GM18861 (cell line): Measurements from ENCODE around the gene ALS2CL.

ENCODE experiments used
- ATAC-seq: cut with Tn5 transposase; IDR thresholded peaks from one replicate; pipeline ENCODE4 v1.9.1; 2021; ENCODE audit not compliant: unreplicated experiment

ALS2CL gene

GRCh38 chr3:46665763-46666452 lies 27.6 kb downstream of the ALS2CL start:
- ATAC-seq = no peak

DNA sequence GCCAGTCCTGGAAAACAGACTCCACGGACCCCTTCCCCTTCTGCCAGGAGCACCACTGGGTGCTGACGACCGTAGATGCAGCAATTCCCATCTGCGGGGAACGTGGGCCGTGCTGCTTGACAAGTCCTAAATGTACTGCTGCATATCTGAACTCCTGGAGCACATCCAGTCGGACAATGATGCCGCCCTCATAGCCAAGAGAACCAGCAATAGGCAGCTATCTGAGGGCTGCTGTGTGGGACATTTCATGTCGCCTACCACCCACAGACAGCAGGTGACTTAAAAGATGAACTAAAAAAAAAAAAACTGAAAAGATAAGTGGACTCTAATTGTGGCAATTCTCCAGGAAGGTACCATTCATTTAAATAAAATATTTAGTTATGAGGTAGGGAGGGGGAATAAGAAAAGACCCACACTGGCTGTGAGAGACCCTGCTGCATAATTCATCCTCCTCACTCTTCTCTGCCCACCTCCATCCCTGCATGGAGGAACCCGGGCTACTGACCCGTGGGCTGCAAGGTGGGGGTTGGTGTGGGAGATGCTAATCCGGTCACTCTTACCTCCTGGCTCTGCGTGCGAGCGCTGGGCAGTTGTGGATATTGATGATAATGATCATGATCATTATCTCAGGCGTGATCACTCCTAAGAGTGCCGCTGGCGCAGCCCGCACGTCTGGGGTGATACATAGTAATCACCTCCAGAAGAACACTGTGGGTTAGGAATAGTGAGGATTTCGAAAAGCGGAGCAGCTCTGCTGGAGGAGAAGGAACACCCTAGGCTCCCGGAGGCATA lies 28.3 kb downstream of the ALS2CL start:
- no peak for ATAC-seq

DNA sequence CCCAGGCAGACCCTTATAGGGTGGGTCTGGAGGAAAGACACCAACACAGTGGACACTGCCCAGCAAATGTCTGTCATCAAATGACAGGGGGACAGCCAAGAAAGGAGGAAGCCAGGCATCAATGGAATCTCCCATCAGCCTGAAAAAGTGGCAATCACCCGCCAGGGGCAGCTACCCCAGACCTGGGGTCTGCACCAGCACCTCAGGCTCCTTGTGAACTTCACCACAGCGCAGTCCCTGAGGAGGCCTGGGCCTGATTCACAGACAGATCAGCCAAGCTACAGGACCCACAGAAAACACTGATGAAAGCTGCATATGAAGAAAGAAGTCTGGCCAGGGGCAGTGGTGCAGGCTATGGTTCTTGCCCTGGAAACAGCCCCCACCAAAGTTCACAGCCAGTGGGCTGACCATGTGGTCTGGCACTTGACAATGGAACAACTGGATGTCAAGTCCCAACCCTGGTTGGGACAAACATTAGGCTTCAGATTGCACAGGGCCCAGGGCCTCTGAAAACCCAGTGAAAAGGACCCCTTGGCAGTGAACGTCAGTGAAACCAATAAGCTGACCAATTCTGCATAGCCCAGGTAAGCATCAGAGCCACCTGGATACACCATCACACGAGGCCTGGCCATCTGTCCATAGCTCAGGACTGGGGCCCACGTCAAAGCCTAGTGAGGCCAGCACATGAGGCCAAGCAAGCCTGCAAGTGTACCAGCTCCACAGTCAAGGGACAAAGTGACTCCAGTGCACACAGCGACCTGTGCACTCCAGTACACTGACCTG lies 29.1 kb downstream of the ALS2CL start:
- no peak for ATAC-seq

GRCh38 chr3:46663591-46664135 lies 29.8 kb downstream of the ALS2CL start:
- no peak for ATAC-seq

- no peak for ATAC-seq
Measured at GRCh38 chr3:46662771-46663551, 30.5 kb downstream of the ALS2CL start.

GRCh38 chr3:46661776-46662766 lies 31.4 kb downstream of the ALS2CL start:
- ATAC-seq = no peak

DNA sequence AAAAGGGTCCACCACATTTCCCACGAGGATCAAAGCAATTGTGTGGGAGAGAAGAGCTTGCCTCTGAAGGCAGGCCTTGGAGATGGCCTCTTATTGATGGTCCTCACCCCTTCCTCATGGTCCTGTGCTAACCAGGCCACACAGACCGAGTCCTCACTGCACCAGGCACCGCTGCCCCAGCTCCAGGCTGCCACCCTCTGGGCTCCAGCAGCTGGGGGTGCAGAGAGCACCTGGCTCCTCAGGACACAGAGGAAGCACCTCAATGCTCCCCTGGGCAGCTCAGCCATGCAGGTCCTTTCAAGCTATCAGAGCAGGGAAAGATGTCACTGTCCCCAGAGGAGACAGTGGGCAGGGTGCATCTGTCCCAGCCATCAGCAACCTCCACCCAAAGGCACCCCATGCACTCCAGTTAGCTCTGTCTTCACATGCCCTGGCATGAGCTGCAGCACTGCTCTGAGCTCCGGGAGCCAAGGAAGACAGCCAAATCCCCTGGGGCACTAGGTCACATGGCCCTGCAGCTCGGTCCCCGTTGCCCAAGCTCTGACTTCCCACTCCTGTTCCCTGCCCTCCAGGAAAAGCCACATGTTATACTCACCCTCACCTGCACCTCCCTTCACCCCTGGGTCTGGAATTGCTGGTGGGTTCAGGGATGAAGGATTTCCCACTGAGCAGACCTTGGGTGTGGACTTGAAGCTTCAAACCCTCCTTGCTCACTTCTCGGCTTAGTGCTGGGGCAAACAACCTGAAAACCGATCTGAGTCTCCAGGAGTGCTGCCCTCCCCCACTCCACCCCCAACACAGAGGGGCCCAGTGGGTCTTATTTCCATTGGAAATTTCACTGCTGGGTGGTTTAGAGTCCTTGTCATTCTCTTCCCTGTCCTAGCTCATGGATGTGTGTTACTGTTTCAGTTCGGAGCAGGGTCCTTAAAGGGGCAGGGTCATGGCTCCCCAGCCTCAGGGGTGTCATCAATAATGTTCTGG lies 32.6 kb downstream of the ALS2CL start:
- no peak for ATAC-seq

GRCh38 chr3:46660003-46660402 lies 33.5 kb downstream of the ALS2CL start:
- no peak for ATAC-seq

DNA sequence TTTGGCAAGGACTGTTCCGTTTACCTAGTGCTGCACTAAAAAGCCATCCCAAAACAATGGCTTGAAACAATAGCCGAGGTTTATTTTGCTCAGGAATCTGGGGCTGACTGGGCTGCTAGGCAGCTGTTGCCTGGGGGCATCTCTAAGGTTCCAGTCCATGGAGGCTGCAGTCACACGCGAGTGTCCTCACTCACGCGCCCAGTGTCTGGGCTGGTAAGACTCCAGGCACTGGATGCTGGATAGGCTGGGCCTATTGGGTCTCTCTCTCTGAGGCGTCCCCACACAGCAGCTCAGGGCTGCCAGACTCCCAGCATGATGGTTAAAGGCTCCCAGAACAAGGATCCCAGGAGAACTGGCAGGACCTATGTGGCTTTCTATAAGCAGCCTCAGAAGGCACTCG lies 34.2 kb downstream of the ALS2CL start:
- ATAC-seq = no peak

GRCh38 chr3:46656778-46657556 lies 36.5 kb downstream of the ALS2CL start:
- ATAC-seq = no peak

DNA sequence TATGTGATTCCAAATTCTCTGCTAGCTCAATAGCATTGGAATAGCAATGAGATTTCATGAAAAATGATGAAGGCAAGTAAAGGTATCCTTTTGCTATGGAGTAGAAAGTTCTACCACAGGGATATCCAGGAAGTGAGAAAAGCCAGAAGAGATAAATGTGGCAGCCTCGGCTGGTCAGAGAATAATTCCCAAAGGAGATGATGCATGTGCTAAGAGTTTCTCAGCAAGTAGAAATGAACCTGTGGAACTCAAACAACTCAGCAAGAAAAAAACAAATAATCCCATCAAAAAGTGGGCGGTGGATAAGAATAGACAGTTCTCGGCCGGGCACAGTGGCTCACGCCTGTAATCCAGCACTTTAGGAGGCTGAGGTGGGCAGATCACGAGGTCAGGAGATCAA lies 38.2 kb downstream of the ALS2CL start:
- no peak for ATAC-seq

GRCh38 chr3:46651084-46651483 lies 42.4 kb downstream of the ALS2CL start:
- ATAC-seq = no peak

DNA sequence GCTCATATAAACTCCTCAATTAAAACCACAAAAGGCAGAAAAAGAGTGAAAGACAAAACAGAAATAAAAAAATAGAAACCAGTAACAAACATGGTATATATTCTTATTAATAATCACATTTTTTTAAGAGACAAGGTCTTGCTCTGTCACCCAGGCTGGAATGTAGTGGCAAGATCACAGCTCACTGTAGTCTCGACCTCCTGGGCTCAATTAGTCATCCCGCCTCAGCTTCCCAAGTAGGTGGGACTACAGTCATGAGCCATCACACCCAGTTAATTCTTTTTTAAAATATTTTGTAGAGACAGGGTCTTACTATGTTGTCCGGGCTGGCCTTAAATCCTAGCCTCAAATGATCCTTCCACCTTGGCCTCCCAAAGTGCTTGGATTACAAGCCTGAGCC lies 44.0 kb downstream of the ALS2CL start:
- ATAC-seq = no peak

DNA sequence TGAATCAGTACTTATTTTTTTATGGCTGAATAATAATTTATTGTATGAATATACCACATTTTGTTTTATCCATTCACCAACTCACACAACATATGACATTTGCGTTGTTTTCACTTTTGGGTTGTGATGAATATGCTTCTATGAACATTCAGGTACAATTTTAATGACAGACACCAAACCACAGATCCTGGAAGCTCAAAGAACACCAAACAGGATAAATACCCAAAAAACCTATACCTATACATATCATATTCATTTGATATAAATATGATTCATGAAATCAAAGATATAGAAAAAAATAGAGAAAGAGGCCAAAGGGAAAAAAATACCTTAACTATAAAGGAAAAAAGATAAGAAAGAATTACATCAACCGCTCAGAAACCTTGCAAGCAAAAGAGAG lies 45.4 kb downstream of the ALS2CL start:
- ATAC-seq = no peak

- no peak for ATAC-seq
Measured at GRCh38 chr3:46646700-46647099, 46.8 kb downstream of the ALS2CL start.

GRCh38 chr3:46643701-46644100 lies 49.8 kb downstream of the ALS2CL start:
- ATAC-seq = no peak

DNA sequence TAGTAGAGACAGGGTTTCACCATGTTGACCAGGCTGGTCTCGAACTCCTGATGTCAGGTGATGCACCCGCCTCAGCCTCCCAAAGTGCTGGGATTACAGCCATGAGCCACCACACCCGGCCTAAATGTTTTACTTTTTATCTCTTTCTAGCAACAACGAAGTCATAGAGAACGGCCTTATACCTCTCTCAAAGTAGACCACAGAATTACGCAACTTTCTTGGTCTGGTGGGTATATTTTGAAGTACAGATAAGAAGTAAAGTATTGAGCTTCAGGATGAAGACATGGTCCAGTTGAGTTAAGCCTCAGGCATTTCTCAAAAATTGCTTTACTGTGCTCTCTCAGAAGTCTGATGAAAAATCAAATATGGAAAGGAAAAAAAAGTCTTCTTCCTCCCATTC lies 50.5 kb downstream of the ALS2CL start:
- no peak for ATAC-seq

GRCh38 chr3:46640927-46641326 lies 52.6 kb downstream of the ALS2CL start:
- no peak for ATAC-seq
